Activated B cell treated with CpG ODN at 0.5 μM for 24 hours (primary cell): ENCODE measurements around the gene GAL3ST1. TPM values are rescaled to one million over a fixed set of nuclear protein-coding genes. Genes with fewer than 3 reads are reported as not detected.

Experiments used
- ATAC-seq: fragments of 200-7000 bp; cut with Tn5 transposase; one replicate; pipeline ENCODE4 v1.10.0; 2021; ENCODE audit warnings: low read depth, mild to moderate bottlenecking, moderate library complexity
- CTCF ChIA-PET: fragments of 350-600 bp; sonication (Branson Sonifier 250); formaldehyde crosslinking; loops from one replicate; lab custom pipeline; 2021; ENCODE audit warnings: antibody characterized with exemption; lab: Charles Lee
- POLR2A ChIA-PET: fragments of 350-600 bp; sonication (Branson Sonifier 250); formaldehyde crosslinking; loops from one replicate; lab custom pipeline; 2021; ENCODE audit warnings: antibody characterized with exemption; lab: Charles Lee
- DNase-seq: peaks from one replicate; pipeline ENCODE4 v3.0.0; 2022
- H3K27ac Mint-ChIP-seq: one replicate; pipeline ENCODE4 v1.8.0; 2020; ENCODE audit warnings: mixed read lengths
- H3K27me3 Mint-ChIP-seq: one replicate; pipeline ENCODE4 v1.8.0; 2021; ENCODE audit warnings: mixed read lengths
- H3K36me3 Mint-ChIP-seq: one replicate; pipeline ENCODE4 v1.8.0; 2021; ENCODE audit warnings: low read depth, mixed read lengths
- H3K4me1 Mint-ChIP-seq: one replicate; pipeline ENCODE4 v1.8.0; 2021; ENCODE audit warnings: mixed read lengths
- H3K4me3 Mint-ChIP-seq: one replicate; pipeline ENCODE4 v1.8.0; 2020; ENCODE audit warnings: mild to moderate bottlenecking, mixed read lengths
- H3K9me3 Mint-ChIP-seq: one replicate; pipeline ENCODE4 v1.8.0; 2020; ENCODE audit warnings: mixed read lengths
- intact Hi-C: fragments of 100-400 bp; cut with micrococcal nuclease; formaldehyde crosslinking; loops from one replicate; pipeline ENCODE4 v1.15.1; 2024
- total RNA-seq: library from RNA; stranded (reverse); gene quantifications from 2 replicates; pipeline ENCODE4 v1.2.3, GENCODE V29; 2022
- TF ChIP-seq, protein P1 (sequence below): fragments of 200-600 bp; IDR thresholded peaks from one replicate; pipeline ENCODE4 v1.8.0; 2022; ENCODE audit warnings: antibody characterized with exemption, mild to moderate bottlenecking

GAL3ST1 gene
- total RNA-seq, 1 donor from 2014 or later: not detected

DNA sequence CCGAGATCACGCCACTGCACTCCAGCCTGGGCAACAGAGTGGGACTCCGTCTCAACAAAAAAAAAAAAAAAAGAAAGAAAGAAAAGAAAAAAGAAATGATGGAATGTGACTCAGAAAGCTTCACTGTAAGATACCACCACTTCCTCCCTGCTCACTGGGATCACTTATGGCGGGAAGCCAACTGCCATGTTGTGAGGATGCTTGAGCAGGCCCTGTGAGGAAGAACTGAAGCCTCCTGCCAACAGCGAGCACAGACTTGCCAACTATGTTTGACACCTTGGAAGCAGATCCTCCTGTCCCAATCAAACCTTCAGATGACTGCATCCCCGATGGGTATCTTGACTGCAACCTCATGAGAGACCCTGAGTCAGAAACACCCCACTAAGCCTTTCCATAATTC, 36.2 kb downstream of the GAL3ST1 start:
- Mint-ChIP-seq H3K9me3 (no peaks in the 10 kb centered on the region), H3K27me3 (peaks cover 30% of the 10 kb centered on the region), H3K4me1 (no peaks in the 10 kb centered on the region), H3K4me3 (no peak overlapping the region), H3K27ac (no peak overlapping the region), H3K36me3 (no peaks in the 10 kb centered on the region)
- ChIA-PET POLR2A (no interaction called here), CTCF (no interaction called here)
- ATAC-seq: no peak
- no peak for DNase-seq
- intact Hi-C loops: no loop called here
- TF ChIP-seq, protein P1, sequence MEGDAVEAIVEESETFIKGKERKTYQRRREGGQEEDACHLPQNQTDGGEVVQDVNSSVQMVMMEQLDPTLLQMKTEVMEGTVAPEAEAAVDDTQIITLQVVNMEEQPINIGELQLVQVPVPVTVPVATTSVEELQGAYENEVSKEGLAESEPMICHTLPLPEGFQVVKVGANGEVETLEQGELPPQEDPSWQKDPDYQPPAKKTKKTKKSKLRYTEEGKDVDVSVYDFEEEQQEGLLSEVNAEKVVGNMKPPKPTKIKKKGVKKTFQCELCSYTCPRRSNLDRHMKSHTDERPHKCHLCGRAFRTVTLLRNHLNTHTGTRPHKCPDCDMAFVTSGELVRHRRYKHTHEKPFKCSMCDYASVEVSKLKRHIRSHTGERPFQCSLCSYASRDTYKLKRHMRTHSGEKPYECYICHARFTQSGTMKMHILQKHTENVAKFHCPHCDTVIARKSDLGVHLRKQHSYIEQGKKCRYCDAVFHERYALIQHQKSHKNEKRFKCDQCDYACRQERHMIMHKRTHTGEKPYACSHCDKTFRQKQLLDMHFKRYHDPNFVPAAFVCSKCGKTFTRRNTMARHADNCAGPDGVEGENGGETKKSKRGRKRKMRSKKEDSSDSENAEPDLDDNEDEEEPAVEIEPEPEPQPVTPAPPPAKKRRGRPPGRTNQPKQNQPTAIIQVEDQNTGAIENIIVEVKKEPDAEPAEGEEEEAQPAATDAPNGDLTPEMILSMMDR: no peak

DNA sequence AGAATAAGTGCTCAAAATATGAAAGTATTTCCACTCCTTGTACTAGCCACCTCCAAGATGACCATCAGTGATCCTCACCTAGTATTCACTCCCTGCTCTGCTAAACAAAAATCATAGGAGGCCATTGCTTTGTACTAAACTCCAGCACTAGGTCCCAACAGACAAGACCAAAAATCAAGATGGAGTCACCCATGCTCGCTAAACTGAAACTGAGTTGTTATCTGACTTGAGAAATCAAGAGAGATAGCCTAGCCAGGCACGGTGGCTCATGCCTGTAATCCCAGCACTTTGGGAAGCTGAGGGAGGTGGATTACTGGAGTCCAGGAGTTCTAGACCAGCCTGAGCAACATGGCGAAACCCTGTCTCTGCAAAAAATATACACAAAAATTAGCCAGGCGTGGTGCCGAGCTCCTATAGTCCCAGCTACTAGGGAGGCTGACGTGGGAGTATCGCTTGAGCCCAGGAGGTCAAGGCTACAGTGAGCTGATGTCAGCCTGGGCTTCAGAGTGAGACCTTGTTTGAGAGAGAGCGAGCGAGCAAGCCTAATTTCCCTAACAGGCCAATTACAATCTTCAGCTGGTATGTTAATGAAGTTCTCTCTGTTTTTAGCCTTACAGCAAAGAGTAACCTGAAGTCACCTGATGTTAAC, 37.3 kb downstream of the GAL3ST1 start:
- peaks cover 24% of the 10 kb centered on the region for H3K27me3 Mint-ChIP-seq
- H3K36me3 Mint-ChIP-seq: no peaks in the 10 kb centered on the region
- ChIA-PET CTCF (no interaction called here), POLR2A (no interaction called here)
- H3K4me1 Mint-ChIP-seq: no peaks in the 10 kb centered on the region
- intact Hi-C loops: no loop called here
- no peak overlapping the region for H3K27ac Mint-ChIP-seq
- ATAC-seq (no peak), DNase-seq (no peak)
- H3K9me3 Mint-ChIP-seq: no peaks in the 10 kb centered on the region
- TF ChIP-seq, protein P1: no peak
- H3K4me3 Mint-ChIP-seq: no peak overlapping the region

DNA sequence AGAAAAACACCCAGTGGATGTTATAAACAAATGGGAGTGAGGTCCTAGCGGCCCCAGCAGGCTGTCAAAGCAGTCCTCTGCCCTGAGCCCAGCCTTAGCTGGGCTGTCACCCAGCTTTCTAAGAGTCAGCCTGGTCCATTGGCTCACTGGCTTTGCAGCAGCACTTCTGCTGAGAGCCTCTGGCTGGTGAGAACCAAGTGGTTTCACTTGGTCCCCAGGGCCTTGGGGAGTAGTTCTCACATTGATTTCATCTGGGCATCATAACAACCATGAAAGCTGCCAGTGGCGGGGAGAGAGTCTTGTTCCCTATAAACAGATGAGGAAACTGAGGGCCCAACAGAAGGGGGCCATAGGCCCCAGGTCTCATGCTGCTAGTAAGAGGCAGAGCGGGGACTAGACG, 39.3 kb downstream of the GAL3ST1 start:
- ChIA-PET POLR2A (no interaction called here), CTCF (no interaction called here)
- Mint-ChIP-seq H3K9me3 (no peaks in the 10 kb centered on the region), H3K27ac (no peak overlapping the region), H3K27me3 (peaks cover 19% of the 10 kb centered on the region), H3K4me1 (no peaks in the 10 kb centered on the region), H3K36me3 (no peaks in the 10 kb centered on the region), H3K4me3 (no peak overlapping the region)
- intact Hi-C loops: no loop called here
- DNase-seq: no peak
- TF ChIP-seq, protein P1: no peak
- no peak for ATAC-seq

DNA sequence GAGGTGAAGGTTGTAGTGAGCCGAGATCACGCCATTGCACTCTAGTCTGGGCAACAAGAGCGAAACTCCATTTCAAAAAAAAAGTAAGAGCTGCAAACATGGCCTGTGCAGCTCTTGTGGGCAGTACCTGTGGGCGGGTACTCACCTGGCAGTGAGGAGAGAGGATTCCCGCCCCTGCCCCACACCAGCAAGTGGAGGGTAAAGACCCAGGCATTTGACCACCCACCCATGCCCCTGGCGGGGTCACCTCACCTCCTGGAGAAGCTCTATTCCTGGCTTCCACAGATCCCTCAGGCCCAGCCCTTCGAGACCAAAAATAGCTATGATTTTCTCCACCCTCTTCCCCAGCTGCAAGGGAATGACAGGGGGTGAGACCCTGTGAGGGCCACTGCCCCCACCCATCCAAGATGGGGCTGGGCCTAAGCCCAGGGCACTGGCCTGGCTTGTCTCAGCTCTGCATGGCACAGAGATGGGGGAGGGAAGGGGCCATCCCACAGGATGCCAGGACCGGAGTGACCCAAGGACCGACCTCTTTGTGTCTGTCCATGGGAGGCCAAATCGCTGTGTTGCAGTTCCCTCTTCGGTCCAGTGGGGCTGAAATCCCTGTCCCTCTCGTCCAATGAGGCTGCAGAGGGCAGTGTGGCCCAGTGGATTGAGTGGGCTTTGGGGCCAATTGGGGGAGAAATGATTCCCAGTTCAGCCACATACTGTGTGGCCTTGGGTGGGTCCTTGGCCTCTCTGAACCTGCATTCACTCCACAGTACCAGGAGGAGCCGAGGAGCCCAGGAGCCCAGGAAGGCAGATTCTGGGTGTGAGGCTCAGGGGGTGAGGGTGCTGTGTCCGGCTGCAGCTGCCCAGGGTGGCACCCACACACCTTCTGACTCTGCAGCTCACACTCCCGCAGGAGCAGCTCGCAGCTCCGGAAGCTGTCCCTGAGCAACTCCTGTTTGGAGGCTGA, 42.5 kb downstream of the GAL3ST1 start:
- Mint-ChIP-seq H3K27ac (no peak overlapping the region), H3K9me3 (no peaks in the 10 kb centered on the region), H3K4me3 (no peak overlapping the region), H3K36me3 (no peaks in the 10 kb centered on the region), H3K4me1 (no peaks in the 10 kb centered on the region), H3K27me3 (peaks cover 10% of the 10 kb centered on the region)
- ChIA-PET POLR2A (no interaction called here), CTCF (no interaction called here)
- ATAC-seq: no peak
- intact Hi-C loops: no loop called here
- no peak for DNase-seq
- TF ChIP-seq, protein P1: no peak

DNA sequence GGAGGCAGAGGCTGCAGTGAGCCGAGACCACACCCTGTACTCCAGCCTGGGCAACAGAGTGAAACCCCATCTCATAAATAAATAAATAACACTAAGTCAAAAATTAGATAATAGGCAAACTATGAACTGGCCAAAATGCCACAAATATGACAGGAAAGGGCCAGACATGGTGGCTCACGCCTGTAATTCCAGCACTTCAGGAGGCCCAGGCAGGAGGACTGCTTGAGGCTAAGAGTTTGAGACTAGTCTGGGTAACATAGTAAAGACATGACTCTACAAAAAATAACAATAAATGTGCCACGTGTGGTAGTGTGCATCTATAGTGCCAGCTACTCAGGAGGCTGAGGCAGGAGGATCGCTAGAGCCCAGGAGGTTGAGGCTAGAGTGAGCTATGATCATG, 47.8 kb downstream of the GAL3ST1 start:
- H3K27me3 Mint-ChIP-seq: peaks cover 2% of the 10 kb centered on the region
- H3K4me1 Mint-ChIP-seq: no peaks in the 10 kb centered on the region
- DNase-seq (no peak), ATAC-seq (no peak)
- intact Hi-C loops: no loop called here
- H3K27ac Mint-ChIP-seq: no peak overlapping the region
- CTCF ChIA-PET: no interaction called here
- H3K9me3 Mint-ChIP-seq: no peaks in the 10 kb centered on the region
- H3K4me3 Mint-ChIP-seq: no peak overlapping the region
- POLR2A ChIA-PET: no interaction called here
- no peaks in the 10 kb centered on the region for H3K36me3 Mint-ChIP-seq
- TF ChIP-seq, protein P1: no peak
